SK-N-SH (cell line): ENCODE measurements around the gene AHCTF1. TPM values are rescaled to one million over a fixed set of nuclear protein-coding genes. Genes with fewer than 3 reads are reported as not detected.

Source experiments
- CTCF ChIA-PET: fragments of 300-600, 350-600 bp; formaldehyde crosslinking; extraction: SDS; loops from one replicate; lab custom pipeline; 2021; lab: Yijun Ruan, JAX
- POLR2A ChIA-PET: fragments of 350-600 bp; sonication (Branson Sonifier 250); formaldehyde crosslinking; extraction: SDS; loops from one replicate; lab custom pipeline; 2020; ENCODE audit warnings: antibody characterized with exemption, inconsistent platforms; lab: Yijun Ruan, JAX
- DNase-seq: peaks from one replicate; pipeline ENCODE4 v3.0.0; 2012
- H2AFZ ChIP-seq: fragments of 200-600 bp; sonication (generic); 2 replicates; pipeline ENCODE4 v1.8.1; 2016; ENCODE audit warnings: antibody characterized with exemption, mild to moderate bottlenecking, low read depth
- H3F3A ChIP-seq: fragments of 200-600 bp; sonication (generic); replicated peaks from 2 replicates; pipeline ENCODE3; 2016; ENCODE audit warnings: antibody characterized with exemption, mild to moderate bottlenecking; ENCODE audit not compliant: insufficient read depth
- H3K27ac ChIP-seq, 2 experiments: fragments of 200-500 bp in 1 of 2; fragments of 200-600 bp in 1 of 2; sonication (Bioruptor generic) in 1 of 2; sonication (generic), shearing (Covaris generic) in 1 of 2; 2 replicates each; pipeline versions ENCODE4 v1.5.1 to v1.6.1; 2014 to 2016; ENCODE audit warnings: low read depth in 2 of 2, inconsistent platforms in 1 of 2, low read length in 1 of 2, mild to moderate bottlenecking in 1 of 2, mixed read lengths in 1 of 2
- H3K27me3 ChIP-seq: fragments of 200-600 bp; sonication (generic), shearing (Covaris generic); 2 replicates; pipeline ENCODE4 v1.6.1; 2016; ENCODE audit warnings: mixed run types; ENCODE audit not compliant: insufficient read depth
- H3K36me3 ChIP-seq, 2 experiments: fragments of 200-500 bp in 1 of 2; fragments of 200-600 bp in 1 of 2; sonication (Bioruptor generic) in 1 of 2; sonication (generic) in 1 of 2; replicated peaks in 1 of 2; 2 replicates each; pipeline versions ENCODE3 to v1.5.1; 2014 to 2016; ENCODE audit warnings: low read length in 1 of 2, mild to moderate bottlenecking in 1 of 2; ENCODE audit not compliant: insufficient read depth in 2 of 2, control insufficient read depth in 1 of 2
- H3K4me1 ChIP-seq, 2 experiments: fragments of 200-500 bp in 1 of 2; fragments of 200-600 bp in 1 of 2; sonication (Bioruptor generic) in 1 of 2; sonication (generic), shearing (Covaris generic) in 1 of 2; 2 replicates each; pipeline versions ENCODE4 v1.5.1 to v1.6.1; 2014 to 2016; ENCODE audit warnings: low read depth in 1 of 2, low read length in 1 of 2, mixed run types in 1 of 2; ENCODE audit not compliant: insufficient read depth in 2 of 2, control insufficient read depth in 1 of 2
- H3K4me2 ChIP-seq: fragments of 200-600 bp; sonication (generic), shearing (Covaris generic); 2 replicates; pipeline ENCODE4 v1.6.1; 2017; ENCODE audit warnings: mixed run types
- H3K4me3 ChIP-seq, 2 experiments: fragments of 200-500 bp in 1 of 2; fragments of 200-600 bp in 1 of 2; sonication (Bioruptor generic) in 1 of 2; sonication (generic), shearing (Covaris generic) in 1 of 2; 2 replicates each; pipeline versions ENCODE4 v1.5.1 to v1.8.1; 2014 to 2016; ENCODE audit warnings: low read depth in 2 of 2, inconsistent platforms in 1 of 2, low read length in 1 of 2, mild to moderate bottlenecking in 1 of 2, mixed read lengths in 1 of 2, moderate library complexity in 1 of 2
- H3K79me2 ChIP-seq: fragments of 200-600 bp; sonication (generic); 2 replicates; pipeline ENCODE4 v1.8.1; 2017; ENCODE audit warnings: mild to moderate bottlenecking; ENCODE audit not compliant: insufficient read depth
- H3K9ac ChIP-seq: fragments of 200-600 bp; sonication (generic); 2 replicates; pipeline ENCODE4 v1.6.1; 2017; ENCODE audit warnings: mixed run types
- H3K9me2 ChIP-seq: fragments of 200-600 bp; sonication (generic); 2 replicates; pipeline ENCODE4 v1.6.1; 2017; ENCODE audit warnings: mixed run types
- H3K9me3 ChIP-seq: fragments of 200-600 bp; sonication (generic); 2 replicates; pipeline ENCODE4 v1.6.1; 2017; ENCODE audit warnings: mixed run types, mild to moderate bottlenecking, moderate library complexity
- H4K20me1 ChIP-seq: fragments of 200-600 bp; sonication (generic); 2 replicates; pipeline ENCODE4 v1.6.1; 2017; ENCODE audit warnings: mild to moderate bottlenecking, mixed run types; ENCODE audit not compliant: insufficient read depth
- ELF1 ChIP-seq: IDR thresholded peaks from 2 replicates; pipeline ENCODE4 v1.4.0; 2012
- GABPA ChIP-seq: IDR thresholded peaks from 2 replicates; pipeline ENCODE4 v1.4.0; 2012; ENCODE audit warnings: low read depth, mild to moderate bottlenecking
- MAX ChIP-seq: IDR thresholded peaks from 2 replicates; pipeline ENCODE4 v1.4.0; 2012; ENCODE audit warnings: low read depth
- NRF1 ChIP-seq: IDR thresholded peaks from 2 replicates; pipeline ENCODE4 v1.6.1; 2012; ENCODE audit warnings: low read depth, mild to moderate bottlenecking, low read length
- POLR2AphosphoS5 ChIP-seq: IDR thresholded peaks from 2 replicates; pipeline ENCODE4 v1.6.1; 2012; ENCODE audit warnings: low read depth, low read length
- RXRA ChIP-seq: IDR thresholded peaks from 2 replicates; pipeline ENCODE4 v1.4.0; 2012; ENCODE audit warnings: low read depth, mild to moderate bottlenecking, borderline replicate concordance
- TAF1 ChIP-seq: IDR thresholded peaks from 2 replicates; pipeline ENCODE4 v1.6.1; 2012; ENCODE audit warnings: low read depth, mild to moderate bottlenecking, low read length, moderate library complexity, borderline replicate concordance
- TEAD4 ChIP-seq: IDR thresholded peaks from 2 replicates; pipeline ENCODE4 v1.4.0; 2012; ENCODE audit warnings: mild to moderate bottlenecking, borderline replicate concordance; ENCODE audit not compliant: insufficient read depth
- USF1 ChIP-seq: IDR thresholded peaks from 2 replicates; pipeline ENCODE4 v1.4.0; 2012; ENCODE audit warnings: low read depth, borderline replicate concordance
- USF2 ChIP-seq: fragments of 150-350 bp; IDR thresholded peaks from 2 replicates; pipeline ENCODE4 v1.6.1; 2017; ENCODE audit warnings: antibody characterized with exemption, low read length, low read depth, borderline replicate concordance
- WGBS: methylation state at CpG from one replicate; pipeline ENCODE4 v1.1.6; 2017; ENCODE audit warnings: low lambda C conversion rate; 5-methylcytosine and 5-hydroxymethylcytosine counted together
- polyA plus RNA-seq, 3 experiments: library from polyadenylated mRNA; depleted of rRNA; stranded (reverse); fragments of >200 nt; gene quantifications; 2 replicates each; pipeline ENCODE4 v1.2.3, GENCODE V29; 2012

The AHCTF1 gene
- polyA plus RNA-seq, 1 of the 3 experiments (the other 2 are of a cell fraction): 8.5 TPM

- no peak overlapping the region for H2AFZ ChIP-seq
- H3K27me3 ChIP-seq: no peaks in the 10 kb centered on the region
- no peaks in the 10 kb centered on the region for H3K9me3 ChIP-seq
- H3K4me2 ChIP-seq: no peak overlapping the region
- H3K9ac ChIP-seq: no peak overlapping the region
- H4K20me1 ChIP-seq: peaks cover 5% of the 10 kb centered on the region; the same call in 1 of the 2 replicates
- 76% methylated on average over 1 of the region's 1 CpG for WGBS
- H3K79me2 ChIP-seq: peaks cover 49% of the 10 kb centered on the region
- TF ChIP-seq ELF1 (no peak), MAX (no peak), TAF1 (no peak)
- TF ChIP-seq, all 33 proteins: peak for 0
- Histone ChIP-seq H3K4me1 (no peaks in the 10 kb centered on the region; a peak in 1 of 4 replicates), H3K27ac (no peak overlapping the region), H3F3A (peaks cover 3% of the 10 kb centered on the region), H3K9me2 (no peaks in the 10 kb centered on the region), H3K36me3 (peaks cover 79 to 90% of the 10 kb centered on the region in 2 experiments), H3K4me3 (no peak overlapping the region)
- ChIA-PET CTCF (interaction anchor here (0.7 to 2.5 kb wide), 8 partner anchors 8 to 212 kb away, joined by 3 to 14 read pairs (median 4); partner anchors contain the start of gene ZNF670), POLR2A (interaction anchor here (0.6 to 1.1 kb wide), 2 partner anchors 14 to 172 kb away, joined by 3 to 5 read pairs; partner anchors contain the start of gene ZNF670)
- DNase-seq: no peak
Measured at GRCh38 chr1:246906833-246907232, 24.9 kb downstream of the AHCTF1 start.

GRCh38 chr1:246901874-246902273 lies 29.9 kb downstream of the AHCTF1 start:
- Histone ChIP-seq H3K9me2 (no peaks in the 10 kb centered on the region), H3K4me2 (no peak overlapping the region), H2AFZ (no peak overlapping the region), H3K4me1 (no peaks in the 10 kb centered on the region), H3K4me3 (no peak overlapping the region), H3K27ac (no peak overlapping the region), H3K27me3 (no peaks in the 10 kb centered on the region), H3F3A (no peaks in the 10 kb centered on the region), H3K79me2 (peaks cover 18% of the 10 kb centered on the region; the same call in 1 of the 2 replicates), H3K36me3 (peaks cover 81 to 85% of the 10 kb centered on the region in 2 experiments), H3K9ac (no peak overlapping the region), H4K20me1 (peaks cover 2% of the 10 kb centered on the region; the same call in 1 of the 2 replicates), H3K9me3 (no peaks in the 10 kb centered on the region)
- no peak for TF ChIP-seq USF2
- no peak for TF ChIP-seq USF1
- no peak for TF ChIP-seq NRF1
- no peak for TF ChIP-seq POLR2AphosphoS5
- no peak for TF ChIP-seq TEAD4
- no peak for TF ChIP-seq RXRA
- no peak for TF ChIP-seq ELF1
- no peak for TF ChIP-seq GABPA
- TF ChIP-seq MAX: no peak
- ChIA-PET POLR2A (interaction anchor here (0.6 kb wide), 1 partner anchor 24 kb away, joined by 4 read pairs; no protein-coding TSS in a partner anchor), CTCF (no interaction called here)
- DNase-seq: no peak
- WGBS: 93% methylated on average over 5 of the region's 5 CpGs
